CD4-positive, alpha-beta T cell treated with Interleukin-15 for 1 hour (primary cell): ENCODE data around the gene SPINK4.

Source experiments
- DNase-seq: peaks from one replicate; pipeline ENCODE4 v3.0.0-alpha.2; 2020

SPINK4 gene

DNA sequence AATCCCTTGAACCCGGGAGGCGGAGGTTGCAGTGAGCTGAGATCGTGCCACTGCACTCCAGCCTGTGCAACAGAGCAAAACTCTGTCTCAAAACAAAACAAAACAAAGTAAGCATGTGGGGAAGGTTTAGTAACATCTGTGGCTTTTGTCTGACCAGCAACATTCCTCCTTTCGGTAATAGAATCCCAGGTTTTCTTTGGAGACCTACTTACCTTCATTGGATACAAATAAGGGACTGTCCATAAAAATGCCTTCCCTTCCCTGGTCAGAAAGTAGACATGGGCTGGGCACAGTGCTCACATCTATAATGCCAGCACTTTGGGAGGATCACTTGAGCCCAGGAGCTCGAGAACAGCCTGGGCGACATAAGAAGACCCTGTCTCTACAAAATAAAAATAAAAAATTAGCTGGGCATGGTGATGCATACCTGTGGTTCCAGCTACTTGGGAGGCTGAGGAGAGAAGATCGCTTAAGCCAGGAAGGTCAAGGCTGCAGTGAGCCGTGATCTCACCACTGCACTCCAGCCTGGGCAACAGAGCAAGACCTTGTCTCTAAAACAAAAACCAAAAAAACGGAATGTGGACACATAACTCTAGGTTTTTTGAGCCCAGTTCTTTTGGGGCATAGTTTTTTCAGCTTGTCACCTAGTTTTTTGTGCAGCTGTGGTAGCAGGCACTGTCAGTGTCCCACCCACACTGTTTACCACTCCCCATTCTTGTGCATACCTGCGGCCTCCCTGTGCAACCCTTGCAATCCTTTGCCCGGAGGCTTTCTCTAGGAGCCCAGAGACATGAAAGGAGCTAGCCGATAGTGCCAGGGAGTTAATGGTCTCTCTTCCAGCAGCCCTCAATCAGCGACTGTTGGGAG, 9.0 kb upstream of the SPINK4 start:
- DNase-seq, result no peak

DNA sequence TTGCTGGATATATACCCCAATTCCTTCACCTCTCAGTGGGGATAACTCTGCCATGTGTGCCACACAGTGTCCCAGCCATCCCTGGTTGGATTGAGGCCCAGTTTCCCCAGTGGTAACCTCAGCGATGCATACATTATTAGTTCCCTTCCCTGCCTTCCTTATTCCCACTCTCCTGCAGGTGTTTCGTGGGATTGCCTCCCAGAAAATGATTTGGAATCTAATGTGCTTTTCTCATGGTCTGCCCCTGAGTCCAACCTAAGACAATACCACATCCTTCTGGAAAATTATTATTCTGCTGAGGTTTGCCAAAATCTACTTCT, 8.4 kb upstream of the SPINK4 start:
- no peak for DNase-seq

DNA sequence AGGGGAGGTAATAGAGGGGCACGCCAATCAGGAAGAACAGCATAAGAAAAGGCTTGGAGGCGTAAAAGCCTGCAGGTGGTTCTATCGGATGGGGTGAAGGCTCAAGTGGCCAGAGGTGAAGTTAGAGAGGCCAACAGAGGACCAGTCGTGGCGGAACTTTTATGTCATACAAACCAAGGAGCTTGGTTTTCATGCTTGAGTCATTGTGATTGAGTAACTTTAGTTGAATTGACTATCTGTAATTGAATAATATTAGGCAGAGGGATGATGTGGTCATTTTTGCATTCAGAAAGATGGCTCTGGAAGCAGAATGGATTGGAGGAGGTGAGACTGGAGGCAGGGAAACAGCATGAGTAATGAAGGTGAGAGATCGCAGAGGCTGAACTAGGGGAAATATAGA, 7.2 kb upstream of the SPINK4 start:
- no peak for DNase-seq

GRCh38 chr9:33233626-33234342, 6.2 kb upstream of the SPINK4 start:
- no peak for DNase-seq

- DNase-seq, result no peak
Observed at GRCh38 chr9:33234511-33235467, 5.2 kb upstream of the SPINK4 start.

DNA sequence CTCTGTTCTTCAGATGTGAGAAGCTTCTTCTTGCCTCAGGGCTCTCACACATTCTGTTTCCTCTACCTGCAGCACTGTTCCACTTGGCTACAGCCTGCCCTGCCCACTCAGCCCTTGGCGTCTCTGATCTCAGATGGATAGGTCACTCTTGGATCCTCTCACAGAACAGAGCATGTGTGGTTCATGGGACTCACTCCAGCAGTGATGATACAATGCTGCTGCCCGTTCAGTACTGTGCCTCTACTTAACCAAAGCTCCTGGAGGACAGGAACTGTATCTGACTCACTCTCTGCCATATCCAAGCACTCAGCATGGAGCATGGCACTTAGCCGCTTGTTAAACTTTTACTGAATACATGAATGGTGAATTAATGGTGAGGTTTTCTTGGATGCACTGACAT, 3.4 kb upstream of the SPINK4 start:
- no peak for DNase-seq

- no peak for DNase-seq
Observed at GRCh38 chr9:33241298-33241697, 1.3 kb downstream of the SPINK4 start.

DNA sequence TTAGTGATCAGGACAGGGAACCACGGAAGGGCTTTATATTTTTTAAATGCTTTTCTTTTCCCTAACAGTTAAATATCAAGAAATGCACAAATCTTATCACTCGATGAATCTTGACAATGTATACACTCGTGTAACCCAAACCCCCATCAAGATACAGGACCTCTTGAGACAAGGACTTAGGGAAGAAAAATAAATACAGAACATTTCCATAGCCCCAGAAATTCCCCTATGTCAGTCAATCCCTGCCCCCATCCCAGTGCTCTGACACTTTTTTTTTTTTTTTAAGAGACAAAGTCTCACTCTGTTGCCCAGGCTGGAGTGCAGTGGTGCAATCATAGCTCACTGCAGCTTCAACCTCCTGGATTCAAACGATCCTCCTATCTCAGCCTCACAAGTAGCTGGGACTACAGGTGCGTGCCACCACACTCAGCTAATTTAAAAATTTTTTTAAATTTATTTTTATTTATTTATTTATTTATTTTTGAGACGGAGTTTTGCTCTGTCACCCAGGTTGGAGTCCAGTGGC, 2.7 kb downstream of the SPINK4 start:
- DNase-seq, result no peak

- no peak for DNase-seq
Observed at GRCh38 chr9:33244137-33244784, 4.3 kb downstream of the SPINK4 start.

GRCh38 chr9:33245341-33245740, 5.4 kb downstream of the SPINK4 start:
- no peak for DNase-seq

- no peak for DNase-seq
Observed at GRCh38 chr9:33246269-33246860, 6.4 kb downstream of the SPINK4 start.

GRCh38 chr9:33248606-33249005, 8.6 kb downstream of the SPINK4 start:
- no peak for DNase-seq

DNA sequence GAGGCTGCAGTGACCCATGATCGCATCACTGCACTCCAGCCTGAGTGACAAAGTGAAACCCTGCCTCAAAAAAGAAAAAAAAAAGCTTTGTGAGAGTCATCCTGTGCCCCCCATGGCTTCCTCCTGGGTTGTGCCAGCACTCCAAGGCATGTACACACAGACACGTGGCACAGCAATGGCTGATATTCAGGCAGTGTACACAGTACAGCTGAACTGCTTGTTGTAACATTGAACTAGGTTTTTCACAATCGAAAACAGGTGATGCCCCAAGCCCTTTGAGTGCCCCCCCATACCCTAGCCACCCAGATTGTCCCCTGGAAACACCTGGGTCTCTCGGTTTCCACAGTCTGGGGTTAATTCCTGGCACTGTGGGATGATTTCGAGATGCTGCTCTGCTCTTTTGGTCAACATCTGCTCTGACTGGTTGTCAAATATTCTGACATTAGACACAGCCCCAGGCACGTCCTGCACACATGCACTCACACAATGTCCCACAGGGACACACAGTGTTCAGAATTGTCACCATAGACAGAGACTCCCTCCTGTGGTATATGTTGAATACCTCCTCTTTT, 9.2 kb downstream of the SPINK4 start:
- DNase-seq, result no peak

- DNase-seq, result no peak
Observed at GRCh38 chr9:33249983-33250382, 10.0 kb downstream of the SPINK4 start.

DNA sequence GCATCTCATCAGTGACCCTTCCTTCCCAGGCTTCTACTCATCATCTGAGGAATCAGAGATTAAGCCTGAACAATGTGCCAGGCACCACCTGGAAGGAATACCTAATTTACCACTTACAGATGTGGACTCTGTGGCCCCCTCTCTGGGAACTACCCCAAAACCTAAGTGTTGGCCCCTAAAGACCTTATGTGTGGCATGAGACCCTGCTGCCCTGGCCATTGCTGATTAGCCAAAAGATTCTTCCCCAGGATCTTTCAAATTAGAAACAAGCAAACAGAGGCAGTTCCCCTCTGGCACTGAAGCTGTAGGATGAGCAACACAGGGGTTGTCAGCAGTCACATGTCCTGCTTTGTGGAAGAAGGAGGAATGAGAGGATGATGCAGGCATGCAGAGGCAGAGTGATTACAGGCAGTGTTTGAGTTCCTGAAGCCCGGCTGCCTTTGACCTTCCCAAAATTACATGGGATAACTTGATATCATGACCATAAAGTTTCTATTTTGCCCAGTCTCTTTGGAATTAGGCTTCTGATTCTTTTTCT, 10.6 kb downstream of the SPINK4 start:
- DNase-seq, result no peak

DNA sequence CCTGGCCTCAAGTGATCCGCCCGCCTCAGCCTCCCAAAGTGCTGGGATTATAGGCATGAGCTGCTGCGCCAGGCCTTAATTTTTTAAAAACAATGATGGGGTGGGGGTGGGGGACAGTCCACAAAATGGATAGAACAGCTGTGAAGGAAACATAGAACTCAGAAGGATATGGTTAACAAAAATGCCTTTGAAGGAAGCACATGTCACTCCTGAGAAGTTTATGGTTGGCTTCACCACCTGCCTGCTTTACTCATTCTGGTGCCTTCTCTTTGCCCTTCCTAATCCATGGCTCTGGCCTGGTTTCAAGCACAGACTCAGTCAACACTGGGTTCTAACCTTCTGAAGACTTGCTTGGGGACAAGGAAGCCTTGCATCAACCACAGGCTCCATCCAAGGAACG, 14.2 kb downstream of the SPINK4 start:
- no peak for DNase-seq

- no peak for DNase-seq
Observed at GRCh38 chr9:33255014-33255413, 15.0 kb downstream of the SPINK4 start.

GRCh38 chr9:33255471-33255870, 15.5 kb downstream of the SPINK4 start:
- no peak for DNase-seq

DNA sequence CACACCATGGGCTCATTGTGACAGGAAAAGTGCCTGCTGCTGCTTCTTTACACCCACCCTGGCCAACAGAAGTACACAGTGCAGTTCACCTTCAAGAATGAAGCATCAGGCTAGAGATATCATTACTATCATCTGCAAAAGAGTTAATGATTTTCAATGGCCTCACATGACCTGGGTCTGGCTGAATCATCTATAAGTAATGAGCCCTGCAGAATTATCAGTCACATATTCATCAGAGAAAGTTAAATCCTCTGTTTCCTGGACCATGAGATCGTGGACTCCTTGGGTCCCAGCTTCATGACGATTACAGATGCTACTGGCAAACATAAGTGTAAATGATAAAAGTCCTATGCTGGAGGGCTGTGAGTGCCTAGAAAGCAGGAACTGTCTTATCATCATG, 16.3 kb downstream of the SPINK4 start:
- no peak for DNase-seq

DNA sequence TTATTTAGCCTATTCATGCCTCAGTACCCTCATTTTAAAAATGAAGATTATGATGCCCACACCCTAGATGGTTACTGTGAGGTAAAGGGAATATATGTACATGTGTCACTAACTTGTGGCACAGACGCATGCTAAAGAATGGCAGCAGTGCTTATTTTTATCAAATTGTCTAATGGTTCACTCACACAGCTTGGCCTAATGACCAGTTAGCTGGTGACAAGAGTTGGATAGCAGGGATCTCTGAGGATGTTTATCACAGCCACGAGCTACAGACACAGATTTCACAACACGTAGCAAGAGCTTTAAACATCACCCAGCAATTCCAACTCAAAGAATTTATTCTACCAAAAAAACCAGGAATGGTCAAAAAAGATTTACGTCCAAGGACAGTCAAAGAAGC, 17.3 kb downstream of the SPINK4 start:
- no peak for DNase-seq

DNA sequence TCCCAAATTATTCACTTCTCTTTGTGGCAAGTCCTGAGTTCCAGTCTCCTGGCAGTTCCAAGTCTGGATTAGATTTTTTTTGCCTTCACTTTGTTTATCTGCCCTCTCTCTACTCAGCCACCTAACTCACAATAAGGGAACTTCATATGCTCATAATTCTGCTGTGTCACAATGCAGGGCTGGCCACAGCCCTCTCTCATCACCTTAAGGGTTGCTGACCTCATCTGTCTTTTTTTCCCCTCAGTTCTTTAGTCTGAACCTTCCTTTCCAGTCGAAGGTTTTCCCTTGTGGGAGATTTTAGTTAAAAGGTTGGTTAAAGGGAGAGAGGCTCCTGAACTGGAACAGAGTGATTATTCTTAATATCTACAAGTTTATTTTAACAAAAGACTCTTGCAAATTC, 20.4 kb downstream of the SPINK4 start:
- no peak for DNase-seq
